HG02970 (cell line): ENCODE results near the gene NHS.

Source experiments
- ATAC-seq: cut with Tn5 transposase; IDR thresholded peaks from one replicate; pipeline ENCODE4 v1.9.1; 2021; ENCODE audit warnings: mild to moderate bottlenecking, moderate library complexity, moderate number of reproducible peaks; ENCODE audit not compliant: unreplicated experiment, low FRiP score

The NHS gene

DNA sequence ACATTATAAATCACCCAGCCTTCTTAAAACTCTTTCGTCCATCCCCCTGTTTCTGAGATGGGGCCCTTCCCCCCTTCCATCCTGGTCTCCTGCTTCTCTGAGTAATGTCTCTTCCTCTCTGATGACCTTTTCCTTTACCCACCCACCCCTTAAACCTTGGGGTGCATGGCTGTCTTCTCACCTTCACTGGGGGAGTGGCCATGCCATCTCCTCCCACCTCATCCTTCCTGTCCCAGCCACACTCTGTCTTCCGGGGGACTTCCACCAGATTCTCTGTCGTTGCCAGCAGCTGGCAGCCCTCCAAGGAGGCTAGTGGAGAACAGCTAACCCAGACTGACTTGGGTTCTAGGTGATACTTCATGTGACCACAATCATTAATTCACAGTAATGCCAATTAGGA lies 279.1 kb downstream of the NHS start:
- ATAC-seq, result no peak

DNA sequence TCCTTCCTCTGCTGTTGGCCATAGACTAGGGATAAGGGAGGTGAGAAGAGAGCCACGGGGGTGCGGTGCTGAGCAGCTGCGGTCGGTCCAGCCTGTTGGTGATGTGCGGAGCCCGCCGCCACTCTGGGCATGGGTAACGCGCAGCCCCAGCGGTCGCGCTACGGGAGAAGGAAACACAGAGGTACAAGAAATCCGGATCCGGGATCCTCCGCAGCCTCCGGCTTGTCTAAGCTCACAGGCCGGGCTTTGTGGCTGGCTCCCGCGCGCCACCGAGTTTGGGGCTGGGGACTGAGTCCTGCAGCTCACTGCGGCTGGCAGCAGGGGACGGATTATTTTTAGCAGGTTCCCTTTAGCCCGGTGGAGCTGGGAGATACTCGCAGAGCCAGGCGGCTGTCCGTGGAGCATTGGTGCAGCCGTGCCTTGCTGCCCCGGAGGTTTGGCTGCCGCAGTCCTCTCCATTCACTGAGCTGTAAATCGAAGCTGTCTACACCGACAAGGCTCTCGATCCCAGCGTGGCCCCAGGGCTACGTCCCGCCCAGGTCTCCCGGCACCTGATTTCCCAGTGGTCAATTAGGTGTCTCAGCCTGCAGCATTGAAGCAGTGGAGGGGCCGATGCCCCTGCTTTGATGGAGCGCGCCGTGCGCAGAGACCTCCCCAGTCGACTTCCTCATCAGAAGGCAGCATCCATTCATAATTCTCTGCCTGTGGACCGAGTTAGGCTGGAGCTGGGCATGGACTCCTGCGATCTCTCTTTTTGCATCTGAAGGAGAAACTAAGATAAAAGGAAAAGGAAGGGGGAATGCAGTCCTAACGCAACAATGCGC lies 280.4 kb downstream of the NHS start:
- ATAC-seq, result no peak

GRCh38 chrX:17656035-17656418 lies 281.0 kb downstream of the NHS start:
- ATAC-seq, result no peak

GRCh38 chrX:17656556-17656955 lies 281.6 kb downstream of the NHS start:
- ATAC-seq, result no peak

GRCh38 chrX:17662391-17662790 lies 287.4 kb downstream of the NHS start:
- no peak for ATAC-seq

- ATAC-seq, result no peak
These were observed 293.9 kb downstream of the NHS start for GRCh38 chrX:17668929-17669328.

DNA sequence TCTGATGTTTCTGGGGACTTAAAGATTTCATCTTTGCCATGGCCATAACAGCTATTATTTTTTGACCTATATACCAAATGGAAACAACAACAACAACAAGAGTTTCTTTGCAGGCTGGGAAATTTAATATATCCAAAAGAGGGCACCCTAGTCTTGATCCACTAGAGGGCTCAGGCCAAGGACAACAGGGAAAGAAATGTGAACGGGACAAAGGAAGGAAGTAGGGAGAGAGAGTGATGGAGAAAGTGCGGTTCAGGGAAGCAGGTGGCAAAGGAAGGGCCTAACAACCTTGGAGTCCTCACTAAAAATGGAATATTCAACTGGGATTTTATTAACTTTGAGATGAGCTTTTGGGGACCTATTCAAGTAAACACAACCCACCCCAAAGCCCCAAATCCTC lies 294.5 kb downstream of the NHS start:
- ATAC-seq, result no peak

DNA sequence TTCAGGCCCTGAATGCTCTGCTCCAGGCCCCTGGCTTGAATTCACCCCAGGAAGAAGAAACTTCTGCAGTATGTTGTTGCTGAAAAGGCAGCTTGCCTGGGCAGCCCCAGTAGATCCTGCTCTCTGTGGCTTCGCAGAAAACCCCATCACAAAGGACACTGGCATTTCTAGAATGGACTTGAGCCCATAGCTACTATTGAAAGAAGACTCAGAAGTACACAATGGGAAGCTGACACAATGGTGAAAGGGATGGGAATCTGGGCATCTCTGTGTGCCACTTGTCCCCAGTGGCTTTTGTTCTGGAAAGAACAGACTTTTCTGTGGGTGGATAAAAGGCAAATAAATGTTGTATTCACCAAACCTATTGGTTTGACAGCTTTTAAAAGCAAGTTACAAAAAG lies 294.9 kb downstream of the NHS start:
- no peak for ATAC-seq

- no peak for ATAC-seq
These were observed 295.9 kb downstream of the NHS start for GRCh38 chrX:17670874-17671273.

- no peak for ATAC-seq
These were observed 299.6 kb downstream of the NHS start for GRCh38 chrX:17674601-17675000.

- no peak for ATAC-seq
These were observed 304.3 kb downstream of the NHS start for GRCh38 chrX:17679261-17679660.

DNA sequence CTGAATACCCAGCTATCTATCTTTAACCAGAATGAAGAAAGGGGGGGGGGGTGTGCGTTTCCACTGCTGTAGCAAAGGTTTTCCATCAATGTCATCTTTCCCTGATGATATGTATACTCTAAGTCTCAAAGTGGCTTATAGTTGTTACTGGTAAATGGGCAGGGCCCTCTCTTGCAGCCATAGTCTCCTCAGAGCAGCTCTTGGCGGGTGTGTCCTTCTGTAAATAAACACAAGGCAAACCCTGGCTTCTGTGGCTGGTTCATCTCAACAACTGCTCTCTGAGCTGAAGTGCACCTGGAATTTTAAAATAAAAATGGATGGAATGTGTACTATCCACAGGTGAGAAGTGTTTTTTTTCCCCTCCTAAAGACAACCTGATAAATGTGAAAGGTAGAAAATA lies 304.8 kb downstream of the NHS start:
- no peak for ATAC-seq

- no peak for ATAC-seq
These were observed 305.9 kb downstream of the NHS start for GRCh38 chrX:17680732-17681413.

- ATAC-seq, result no peak
These were observed 307.3 kb downstream of the NHS start for GRCh38 chrX:17682259-17682658.

DNA sequence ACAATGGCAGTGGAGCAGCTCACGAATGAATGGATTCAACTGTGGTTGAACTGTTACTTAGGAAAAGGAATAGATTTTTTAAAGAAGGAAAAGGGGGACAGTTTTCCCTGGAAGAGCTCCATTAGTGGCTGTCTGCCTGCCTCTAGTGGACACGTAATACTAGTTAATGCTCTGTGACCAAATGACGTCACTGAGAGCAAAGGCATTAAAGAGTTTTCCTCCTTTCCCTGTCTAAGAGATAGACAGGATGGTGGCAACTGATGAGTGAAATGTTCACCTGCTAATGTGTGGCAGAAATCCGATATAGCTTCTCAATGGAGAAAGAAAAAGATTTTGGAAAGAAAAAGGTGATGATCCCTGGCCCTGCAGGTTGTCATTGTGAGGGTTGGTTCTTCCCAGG lies 310.0 kb downstream of the NHS start:
- ATAC-seq, result no peak

- ATAC-seq, result no peak
These were observed 312.6 kb downstream of the NHS start for GRCh38 chrX:17687648-17688047.

GRCh38 chrX:17689971-17690409 lies 315.0 kb downstream of the NHS start:
- ATAC-seq, result no peak

DNA sequence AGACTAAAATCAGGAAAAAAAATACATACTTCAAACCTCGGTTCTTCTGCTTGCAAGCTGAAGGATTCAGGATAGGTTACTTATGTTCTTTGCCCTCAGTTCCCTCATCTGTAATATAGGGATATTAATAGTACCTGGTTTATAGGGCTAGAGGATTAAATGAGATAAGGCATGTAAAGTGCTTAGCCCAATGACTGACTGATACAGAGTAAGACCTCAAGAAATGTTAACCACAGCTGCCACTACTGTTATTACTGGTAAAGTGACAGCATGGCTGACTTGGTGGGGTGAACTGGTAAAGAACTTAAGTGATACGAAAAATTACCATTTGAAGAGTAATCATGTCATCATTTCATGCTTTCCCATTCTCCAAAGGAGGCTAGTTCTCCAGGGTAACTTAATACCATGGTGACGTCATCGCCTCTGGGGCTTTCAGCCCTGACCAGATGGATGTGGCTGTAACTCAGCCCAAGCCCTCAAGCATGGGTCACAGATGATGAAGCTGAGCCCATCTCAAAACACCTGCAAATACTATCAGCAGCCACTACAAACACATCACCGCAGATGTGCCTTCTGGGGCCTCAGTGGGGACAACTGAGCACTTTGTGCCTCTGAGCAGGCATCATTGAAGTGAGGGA lies 317.8 kb downstream of the NHS start:
- ATAC-seq, result no peak

- ATAC-seq, result no peak
These were observed 322.2 kb downstream of the NHS start for GRCh38 chrX:17697191-17697590.

GRCh38 chrX:17700976-17701375 lies 326.0 kb downstream of the NHS start:
- no peak for ATAC-seq

GRCh38 chrX:17703201-17703600 lies 328.2 kb downstream of the NHS start:
- no peak for ATAC-seq

GRCh38 chrX:17705211-17705610 lies 330.2 kb downstream of the NHS start:
- no peak for ATAC-seq
